ENCODE data around the gene PLEKHN1. TPM values are rescaled to one million over a fixed set of nuclear protein-coding genes. Genes with fewer than 3 reads are reported as not detected.

PLEKHN1 gene
- polyA plus RNA-seq, 4 donors = 0.13 to 0.70 (median 0.32) TPM

- no peak for DNase-seq (ENCODE audit: low read depth in 4 of 4, low spot score in 2 of 4)
These were observed 54.2 kb downstream of the PLEKHN1 start for GRCh38 chr1:1020415-1021009.

DNA sequence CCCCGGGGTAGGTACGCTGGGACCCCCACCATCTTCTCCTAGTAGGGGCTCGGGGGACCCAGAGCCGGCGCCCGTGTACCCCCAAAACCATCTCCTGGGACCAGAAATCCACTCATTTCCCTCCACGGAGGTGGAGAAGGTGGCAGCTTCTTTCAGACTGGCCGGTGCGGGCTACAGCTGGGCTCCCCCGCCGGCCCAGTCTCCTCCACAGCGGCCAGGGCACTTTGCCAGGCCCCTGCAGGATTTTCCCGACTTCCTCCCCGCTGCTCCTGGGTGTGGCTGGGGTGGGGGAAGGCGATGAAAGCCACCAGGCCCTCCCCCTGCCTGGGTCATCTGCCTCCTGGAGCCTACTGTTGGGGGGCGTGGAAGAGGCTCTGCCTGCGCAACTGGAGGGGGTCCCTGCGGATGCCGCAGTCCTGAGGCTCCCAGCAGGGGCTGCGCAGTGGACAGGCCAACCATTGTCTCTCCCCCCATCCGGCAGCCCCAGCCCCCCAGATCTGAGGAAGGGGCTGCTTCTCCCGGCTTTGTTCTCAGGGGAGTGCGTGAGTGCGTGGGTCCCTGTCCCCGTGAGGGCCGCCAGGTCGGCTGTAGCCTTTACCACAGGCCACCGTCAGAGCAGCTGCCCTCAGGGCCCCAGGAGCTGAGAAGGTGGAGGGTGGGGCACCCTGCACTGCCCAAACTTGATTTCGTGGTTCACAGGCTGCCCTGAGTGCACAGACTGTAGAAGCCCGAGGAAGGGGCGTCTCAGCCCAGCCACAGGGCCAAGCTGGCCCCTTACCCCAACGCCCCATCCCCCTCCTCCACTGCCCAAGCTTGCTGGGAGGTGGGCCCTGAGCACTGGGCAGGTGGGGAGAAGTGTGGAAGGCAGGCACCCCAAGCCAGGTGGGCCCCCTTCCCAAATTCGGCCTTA is 55.0 kb downstream of the PLEKHN1 start:
- DNase-seq (ENCODE audit: low read depth in 4 of 4, low spot score in 2 of 4) = no peak

DNA sequence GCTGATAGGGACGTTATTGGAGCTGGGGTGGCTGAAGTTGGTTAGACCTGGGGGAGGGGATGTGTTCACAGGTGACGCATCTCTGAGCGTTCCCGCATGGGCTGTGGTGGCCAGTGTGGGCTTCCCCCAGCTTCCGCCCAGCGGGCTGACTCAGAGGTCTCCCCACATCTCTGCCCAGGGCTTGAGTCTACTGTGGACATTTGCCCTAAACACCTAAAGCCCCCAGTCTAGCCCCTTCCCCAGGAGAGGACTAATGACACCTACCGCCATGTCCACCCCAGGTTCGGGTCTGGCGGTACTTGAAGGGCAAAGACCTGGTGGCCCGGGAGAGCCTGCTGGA is 55.6 kb downstream of the PLEKHN1 start:
- DNase-seq (ENCODE audit: low read depth in 4 of 4, low spot score in 2 of 4) = no peak

- no peak for DNase-seq (ENCODE audit: low read depth in 4 of 4, low spot score in 2 of 4)
These were observed 56.2 kb downstream of the PLEKHN1 start for GRCh38 chr1:1022302-1023009.

GRCh38 chr1:1023700-1024099 is 57.4 kb downstream of the PLEKHN1 start:
- no peak for DNase-seq (ENCODE audit: low read depth in 4 of 4, low spot score in 2 of 4)

DNA sequence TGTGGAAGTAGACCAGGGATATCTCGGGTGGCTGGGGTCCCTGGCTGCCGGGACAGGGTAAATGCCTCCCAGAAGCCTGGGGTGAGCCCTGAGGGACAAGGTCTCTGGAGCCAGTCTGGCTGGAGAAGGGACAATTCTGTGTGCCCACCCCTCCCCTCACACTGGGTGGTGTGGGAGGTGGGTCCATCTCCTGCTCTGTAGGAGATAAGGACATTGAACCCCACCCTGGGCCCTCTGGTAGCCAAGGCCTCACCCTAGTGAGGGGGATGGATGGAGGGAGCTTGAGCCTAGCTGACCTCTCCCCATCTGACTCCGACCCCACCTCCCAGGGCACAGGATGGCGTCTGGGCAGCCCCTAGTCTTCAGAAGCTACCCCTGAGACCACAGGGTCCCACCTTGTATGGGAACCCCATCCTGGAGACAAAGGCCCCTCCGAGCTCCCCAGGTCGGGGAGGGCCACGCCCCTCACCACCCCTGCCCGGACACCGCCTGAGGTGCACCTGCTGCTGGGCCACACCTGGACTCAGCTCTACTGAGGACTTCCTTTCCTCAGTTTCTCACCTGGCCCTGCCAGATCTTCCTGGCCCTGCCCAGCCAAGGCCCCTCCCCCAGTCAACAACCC is 58.0 kb downstream of the PLEKHN1 start:
- no peak for DNase-seq (ENCODE audit: low read depth in 4 of 4, low spot score in 2 of 4)

DNA sequence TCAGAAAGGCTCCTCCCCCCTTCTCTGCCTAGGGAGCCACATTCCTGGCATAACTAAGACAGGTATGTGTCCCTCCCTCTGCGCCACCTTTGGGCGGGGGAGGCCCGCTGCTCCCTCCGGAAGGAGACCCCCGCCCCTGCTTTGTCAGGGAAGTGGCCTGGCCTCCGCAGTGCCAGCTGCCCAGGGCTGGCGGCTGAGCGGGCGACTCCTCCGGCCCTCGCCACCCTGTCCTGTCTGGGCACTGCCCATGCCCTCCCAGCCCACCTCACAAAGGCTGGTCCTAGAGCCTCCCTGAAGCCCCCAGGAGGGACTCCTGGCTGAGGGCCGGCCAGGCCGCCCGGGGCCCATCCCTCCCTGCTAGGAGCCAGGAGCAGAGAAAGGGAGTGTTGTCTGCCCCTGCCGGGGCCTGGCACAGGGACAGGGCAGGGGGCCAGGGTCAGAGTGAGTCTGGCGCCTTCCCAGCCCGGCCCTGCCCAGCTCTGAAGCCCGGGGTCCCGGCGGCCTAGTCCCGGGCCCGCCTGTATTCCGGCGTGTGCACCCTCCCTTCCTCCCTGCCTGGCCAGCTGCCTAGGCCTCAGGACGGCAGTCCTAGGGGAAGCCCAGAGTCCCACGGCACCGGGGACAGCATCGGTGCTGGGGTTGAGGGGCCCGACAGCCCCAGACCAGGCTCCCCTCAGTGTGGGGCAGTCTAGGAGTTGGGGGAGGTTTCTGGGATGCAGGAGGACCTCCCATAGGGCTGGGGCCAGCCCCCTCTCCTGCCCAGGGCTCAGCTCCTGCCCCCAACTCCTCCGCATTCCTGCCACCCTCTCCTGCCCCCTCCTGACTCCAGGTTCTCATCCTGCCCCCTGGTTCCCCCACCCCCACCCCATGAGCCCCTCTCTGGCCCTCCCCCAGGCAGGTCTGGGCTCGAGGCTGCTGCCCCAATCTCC is 58.8 kb downstream of the PLEKHN1 start:
- DNase-seq (ENCODE audit: low read depth in 4 of 4, low spot score in 2 of 4) = no peak

Other genes with a start within 250 kb of the PLEKHN1 start
- 100 to 1,000 TPM in 2 of 4 donors, 10 to 100 TPM in 2; 44.0 to 107 (median 86.6) TPM for gene SAMD11, start 42.6 kb upstream of the PLEKHN1 start, polyA plus RNA-seq (ENCODE audit: insufficient read length in 4 of 4)
- 10 to 100 TPM; 55.8 to 70.0 (median 64.6) TPM for gene NOC2L, start 7.2 kb upstream of the PLEKHN1 start, polyA plus RNA-seq (ENCODE audit: insufficient read length in 4 of 4)
- gene KLHL17, start 5.9 kb upstream of the PLEKHN1 start, polyA plus RNA-seq (ENCODE audit: insufficient read length in 4 of 4) = 10 to 100 TPM in 2 of 4 donors, 1 to 10 TPM in 2; 7.3 to 18.8 (median 12.1) TPM
- under 1 TPM in 2 of 4 donors, not detected in 2; 0.30 to 0.46 TPM for gene PERM1, start 15.6 kb downstream of the PLEKHN1 start, polyA plus RNA-seq (ENCODE audit: insufficient read length in 4 of 4)
- gene HES4, start 33.6 kb downstream of the PLEKHN1 start, polyA plus RNA-seq (ENCODE audit: insufficient read length in 4 of 4) = 10 to 100 TPM; 15.9 to 41.0 (median 35.2) TPM
- gene ISG15, start 47.0 kb downstream of the PLEKHN1 start, polyA plus RNA-seq (ENCODE audit: insufficient read length in 4 of 4) = 10 to 100 TPM; 12.8 to 19.8 (median 16.2) TPM
- 100 to 1,000 TPM; 176 to 318 (median 282) TPM for gene AGRN, start 53.6 kb downstream of the PLEKHN1 start, polyA plus RNA-seq (ENCODE audit: insufficient read length in 4 of 4)
- gene RNF223, start 107.8 kb downstream of the PLEKHN1 start, polyA plus RNA-seq (ENCODE audit: insufficient read length in 4 of 4) = under 1 TPM; 0.32 to 0.78 (median 0.69) TPM
- gene C1orf159, start 149.6 kb downstream of the PLEKHN1 start, polyA plus RNA-seq (ENCODE audit: insufficient read length in 4 of 4) = 10 to 100 TPM in 3 of 4 donors, 1 to 10 TPM in 1; 5.5 to 24.1 (median 14.1) TPM
- gene TTLL10, start 207.4 kb downstream of the PLEKHN1 start, polyA plus RNA-seq (ENCODE audit: insufficient read length in 4 of 4) = 1 to 10 TPM in 1 of 4 donors, under 1 TPM in 3; 0.41 to 1.1 (median 0.63) TPM
- gene TNFRSF18, start 240.1 kb downstream of the PLEKHN1 start, polyA plus RNA-seq (ENCODE audit: insufficient read length in 4 of 4) = under 1 TPM; 0.29 to 0.79 (median 0.53) TPM
- gene TNFRSF4, start 247.7 kb downstream of the PLEKHN1 start, polyA plus RNA-seq (ENCODE audit: insufficient read length in 4 of 4) = 1 to 10 TPM; 1.7 to 3.1 (median 2.0) TPM